Right lung (tissue), 10 donors: Measurements from ENCODE around the gene GRK5. TPM values are rescaled to one million over a fixed set of nuclear protein-coding genes. Genes with fewer than 3 reads are reported as not detected.
"Not testable (repeated sequence)": the region's sequence is repeated elsewhere in the genome, so short reads cannot be mapped to it uniquely, and the experiment has no call there.

ENCODE experiments used
- DNase-seq, 2 donors: peaks; one replicate each; pipeline ENCODE4 v3.0.0-alpha.2; 2013
- long read RNA-seq, 8 donors: transcript quantifications; one replicate each; lab custom pipeline, GENCODE V29; 2026
- polyA plus RNA-seq, 5 donors: library from polyadenylated mRNA; unstranded; fragments of 120-200 nt; gene quantifications; one replicate each; pipeline versions ENCODE4 v1.2.1 to v1.2.3, GENCODE V29; 2013; ENCODE audit warnings: inconsistent platforms in 1 of 5, low replicate concordance in 1 of 5; ENCODE audit not compliant: insufficient read length in 5 of 5, insufficient read depth in 1 of 5

The GRK5 gene
- 10 to 100 TPM; 52.2 to 60.0 (median 53.0) TPM for polyA plus RNA-seq
- long read RNA-seq, donor 1, full-length matches to known transcripts: 18 of 18 reads
- long read RNA-seq, donor 1, partial matches to known transcripts: 0 of 18 reads
- long read RNA-seq, donor 1, other reads (novel, unspliced or antisense): 0 of 18 reads
- long read RNA-seq, donor 2, full-length matches to known transcripts: 4 of 4 reads
- long read RNA-seq, donor 2, partial matches to known transcripts: 0 of 4 reads
- long read RNA-seq, donor 2, other reads (novel, unspliced or antisense): 0 of 4 reads
- long read RNA-seq, donor 3, full-length matches to known transcripts: 10 of 10 reads
- long read RNA-seq, donor 3, partial matches to known transcripts: 0 of 10 reads
- long read RNA-seq, donor 3, other reads (novel, unspliced or antisense): 0 of 10 reads
- long read RNA-seq, donor 4, full-length matches to known transcripts: 5 of 5 reads
- long read RNA-seq, donor 4, partial matches to known transcripts: 0 of 5 reads
- long read RNA-seq, donor 4, other reads (novel, unspliced or antisense): 0 of 5 reads
- long read RNA-seq, donor 5, full-length matches to known transcripts: 8 of 14 reads
- long read RNA-seq, donor 5, partial matches to known transcripts: 6 of 14 reads
- long read RNA-seq, donor 5, other reads (novel, unspliced or antisense): 0 of 14 reads
- long read RNA-seq, donor 6, transcript GRK5-202 (16 exons, 2,654 nt): major isoform, 6 of 11 reads
- long read RNA-seq, donor 6, partial matches to known transcripts: 5 of 11 reads
- long read RNA-seq, donor 6, other reads (novel, unspliced or antisense): 0 of 11 reads
- long read RNA-seq, donor 7, full-length matches to known transcripts: 14 of 14 reads
- long read RNA-seq, donor 7, partial matches to known transcripts: 0 of 14 reads
- long read RNA-seq, donor 7, other reads (novel, unspliced or antisense): 0 of 14 reads
- long read RNA-seq, donor 8, full-length matches to known transcripts: 3 of 3 reads
- long read RNA-seq, donor 8, partial matches to known transcripts: 0 of 3 reads
- long read RNA-seq, donor 8, other reads (novel, unspliced or antisense): 0 of 3 reads

- peak; percentile 97 to 98 for DNase-seq
These were observed at the start of gene GRK5 for GRCh38 chr10:119207366-119207666. TSS of gene GRK5 (plus strand) at chr10:119207571. CDS start at chr10:119207918, 347 bp downstream.

- no peak for DNase-seq
These were observed 48.0 kb upstream of the GRK5 start for GRCh38 chr10:119159332-119159731.

- no peak for DNase-seq
These were observed 45.5 kb upstream of the GRK5 start for GRCh38 chr10:119161680-119162451.

- DNase-seq: no peak
These were observed 44.8 kb upstream of the GRK5 start for GRCh38 chr10:119162452-119163092.

GRCh38 chr10:119165171-119166117 lies 41.9 kb upstream of the GRK5 start, which contains the start of gene SFXN4:
TSS of gene SFXN4 (minus strand) at chr10:119165714. CDS start at chr10:119165647, 67 bp downstream.
- DNase-seq: peak; percentile 60 to 71

GRCh38 chr10:119166118-119166500 lies 41.3 kb upstream of the GRK5 start:
- DNase-seq: no peak

- DNase-seq: no peak
These were observed 40.8 kb upstream of the GRK5 start for GRCh38 chr10:119166564-119166963.

GRCh38 chr10:119167041-119167440 lies 40.3 kb upstream of the GRK5 start:
- DNase-seq: no peak

- no peak for DNase-seq
These were observed 33.3 kb upstream of the GRK5 start for GRCh38 chr10:119174109-119174508.

- DNase-seq: no peak
These were observed 31.2 kb upstream of the GRK5 start for GRCh38 chr10:119176166-119176565.

- DNase-seq: no peak
These were observed 29.5 kb upstream of the GRK5 start for GRCh38 chr10:119177708-119178371.

- DNase-seq: peak; percentile 91
These were observed 28.8 kb upstream of the GRK5 start, which contains the start of gene PRDX3 for GRCh38 chr10:119178372-119179119. TSS of gene PRDX3 (minus strand) at chr10:119178812. CDS start at chr10:119178790, 22 bp downstream.

GRCh38 chr10:119180850-119181400 lies 26.4 kb upstream of the GRK5 start:
- DNase-seq: not testable (repeated sequence)

- no peak for DNase-seq
These were observed 23.5 kb upstream of the GRK5 start for GRCh38 chr10:119183664-119184412.

- no peak for DNase-seq
These were observed 17.5 kb upstream of the GRK5 start for GRCh38 chr10:119189811-119190282.

- no peak for DNase-seq
These were observed 17.0 kb upstream of the GRK5 start for GRCh38 chr10:119190353-119190752.
